Aorta (tissue), 5 donors: Measurements from ENCODE around the gene GRPEL1. TPM values are rescaled to one million over a fixed set of nuclear protein-coding genes. Genes with fewer than 3 reads are reported as not detected.

Experiments
- ATAC-seq: fragments of 200-7000 bp; cut with Tn5 transposase; one replicate; pipeline ENCODE4 v1.9.1; 2022; ENCODE audit warnings: moderate library complexity; ENCODE audit not compliant: low FRiP score
- DNase-seq, 2 donors: peaks; one replicate each; pipeline ENCODE4 v3.0.0-alpha.2; 2020
- H3K27ac ChIP-seq, 2 donors: one replicate each; pipeline ENCODE4 v1.5.1; 2013; ENCODE audit warnings: low read length in 2 of 2, mild to moderate bottlenecking in 2 of 2, moderate library complexity in 2 of 2, control low read depth in 1 of 2, inconsistent platforms in 1 of 2, low read depth in 1 of 2
- H3K27me3 ChIP-seq, 2 donors: one replicate each; pipeline ENCODE4 v1.6.1; 2013; ENCODE audit warnings: control low read depth in 1 of 2, low read length in 1 of 2, mild to moderate bottlenecking in 1 of 2, moderate library complexity in 1 of 2; ENCODE audit not compliant: insufficient read depth in 2 of 2, control insufficient read depth in 1 of 2
- H3K36me3 ChIP-seq, 2 donors: one replicate each; pipeline ENCODE4 v1.6.1; 2013; ENCODE audit warnings: control low read depth in 1 of 2, low read length in 1 of 2, mild to moderate bottlenecking in 1 of 2; ENCODE audit not compliant: insufficient read depth in 2 of 2, control insufficient read depth in 1 of 2
- H3K4me1 ChIP-seq, 2 donors: one replicate each; pipeline ENCODE4 v1.6.1; 2013; ENCODE audit warnings: low read length in 2 of 2, control low read depth in 1 of 2, mild to moderate bottlenecking in 1 of 2, moderate library complexity in 1 of 2; ENCODE audit not compliant: insufficient read depth in 2 of 2, control insufficient read depth in 1 of 2
- H3K4me3 ChIP-seq, 2 donors: one replicate each; pipeline ENCODE4 v1.5.1; 2013; ENCODE audit warnings: low read length in 2 of 2, control low read depth in 1 of 2, mild to moderate bottlenecking in 1 of 2
- H3K9me3 ChIP-seq: one replicate; pipeline ENCODE4 v1.6.1; 2013; ENCODE audit warnings: mild to moderate bottlenecking, low read length; ENCODE audit not compliant: control insufficient read depth
- WGBS, 2 donors: extraction: QIAGEN DNeasy Blood & Tissue Kit; methylation state at CpG; one replicate each; pipeline ENCODE4 v1.1.7; 2013; 5-methylcytosine and 5-hydroxymethylcytosine counted together
- intact Hi-C, 2 donors: fragments of 100-400 bp; cut with DNase I; formaldehyde crosslinking; loops; one replicate each; pipeline versions ENCODE4 v1.14.2 to v1.15.0; 2022
- polyA plus RNA-seq, 2 donors: library from polyadenylated mRNA; stranded (reverse); fragments of 200-250 nt; gene quantifications; one replicate each; pipeline ENCODE4 v1.2.3, GENCODE V29; 2013
- total RNA-seq, 2 donors: library from RNA; stranded (reverse); fragmentation: NEBNext Ultra II Directional; extraction: Animal tissue kit (Norgen Biotek cat#: 25700); gene quantifications; one replicate each; pipeline ENCODE4 v1.2.1, GENCODE V29; 2021
- donor health status: healthy with polysubstance abuse.
- donor health status: Bipolar disorder and iron deficiency.
- donor health status: DM: no; HTN: no; CAD: no.
- donor health status: DM: no; HTN: no; CAD: no.
- donor health status: DM: yes; HTN: yes; CAD: no.

Gene GRPEL1
- total and polyA plus RNA-seq, 4 donors: 11.1 to 22.0 (median 18.7) TPM

- H3K27me3 ChIP-seq: no peaks in the 10 kb centered on the region
- no peak overlapping the region for H3K4me3 ChIP-seq
- 88 to 90% methylated on average over 4 of the region's 4 CpGs for WGBS, 2 donors
- DNase-seq (peak in 1 of 2 donors; percentile 20), ATAC-seq (no peak)
- intact Hi-C loops: no loop called here
- no peaks in the 10 kb centered on the region for H3K9me3 ChIP-seq
- no peaks in the 10 kb centered on the region for H3K4me1 ChIP-seq
- no peaks in the 10 kb centered on the region for H3K36me3 ChIP-seq
- H3K27ac ChIP-seq: no peak overlapping the region
Observed at GRCh38 chr4:7049295-7049694, 18.6 kb downstream of the GRPEL1 start.

GRCh38 chr4:7048642-7049041, 19.2 kb downstream of the GRPEL1 start:
- H3K4me1 ChIP-seq: no peaks in the 10 kb centered on the region
- H3K27ac ChIP-seq: no peak overlapping the region
- H3K27me3 ChIP-seq: no peaks in the 10 kb centered on the region
- no peaks in the 10 kb centered on the region for H3K36me3 ChIP-seq
- no peaks in the 10 kb centered on the region for H3K9me3 ChIP-seq
- intact Hi-C loops: no loop called here
- peak in 1 of 2 donors; percentile 23 for DNase-seq
- H3K4me3 ChIP-seq: no peak overlapping the region
- WGBS, 2 donors: 91 to 92% methylated on average over 12 of the region's 12 CpGs
- no peak for ATAC-seq

- no peak for ATAC-seq
Observed at GRCh38 chr4:7046971-7047370, 20.9 kb downstream of the GRPEL1 start.

GRCh38 chr4:7045961-7046921, 21.6 kb downstream of the GRPEL1 start:
- H3K9me3 ChIP-seq: no peaks in the 10 kb centered on the region
- DNase-seq (peak; percentile 34 to 68), ATAC-seq (no peak)
- no peaks in the 10 kb centered on the region for H3K27me3 ChIP-seq
- intact Hi-C loops: no loop called here
- WGBS, 2 donors: 76 to 78% methylated on average over 23 of the region's 23 CpGs
- no peaks in the 10 kb centered on the region for H3K36me3 ChIP-seq
- H3K4me1 ChIP-seq: no peaks in the 10 kb centered on the region
- H3K4me3 ChIP-seq: no peak overlapping the region
- H3K27ac ChIP-seq: no peak overlapping the region

More at GRCh38 chr4:7046971-7047370, 20.9 kb downstream of the GRPEL1 start:
- Histone ChIP-seq H3K9me3 (no peaks in the 10 kb centered on the region), H3K27ac (no peak overlapping the region), H3K4me1 (no peaks in the 10 kb centered on the region), H3K36me3 (no peaks in the 10 kb centered on the region), H3K27me3 (no peaks in the 10 kb centered on the region), H3K4me3 (no peak overlapping the region)
- peak in 1 of 2 donors; percentile 59 for DNase-seq
- intact Hi-C loops: no loop called here
- WGBS, 2 donors: 87 to 97% methylated on average over 9 of the region's 9 CpGs

- no peak overlapping the region for H3K4me3 ChIP-seq
- no peaks in the 10 kb centered on the region for H3K36me3 ChIP-seq
- H3K9me3 ChIP-seq: no peaks in the 10 kb centered on the region
- no peaks in the 10 kb centered on the region for H3K4me1 ChIP-seq
- 75 to 80% methylated on average over 8 of the region's 8 CpGs for WGBS, 2 donors
- no peak for ATAC-seq
- peak in 1 of 2 donors; percentile 30 for DNase-seq
- intact Hi-C loops: no loop called here
- no peaks in the 10 kb centered on the region for H3K27me3 ChIP-seq
- H3K27ac ChIP-seq: no peak overlapping the region
Observed at GRCh38 chr4:7045553-7045952, 22.3 kb downstream of the GRPEL1 start.

- Histone ChIP-seq H3K27me3 (no peaks in the 10 kb centered on the region), H3K4me1 (no peaks in the 10 kb centered on the region), H3K36me3 (no peaks in the 10 kb centered on the region), H3K27ac (peak overlapping the region in 1 of 2 donors; percentile 93), H3K9me3 (no peaks in the 10 kb centered on the region), H3K4me3 (peak overlapping the region; percentile 46 to 93)
- DNase-seq (peak; percentile 41 to 60), ATAC-seq (no peak)
- intact Hi-C loops: loop anchor here (5.0 kb wide), 2 partner anchors 57 to 327 kb away; partner anchors contain the start of gene BLOC1S4 (in 1 of the 2)
- WGBS, 2 donors: 6 to 7% methylated on average over 29 of the region's 29 CpGs
Observed at GRCh38 chr4:7044137-7044930, 23.5 kb downstream of the GRPEL1 start.

GRCh38 chr4:7043284-7044136, 24.4 kb downstream of the GRPEL1 start, which contains the start of gene TADA2B:
TADA2B (plus strand) TSS chr4:7043372; CDS start chr4:7043580, 208 bp downstream.
- peak; percentile 67 to 86 for DNase-seq
- peak within 1 kb of the TSS; percentile 46 to 93 for H3K4me3 ChIP-seq
- H3K27ac ChIP-seq: peak within 1 kb of the TSS; percentile 63 to 93
- no peaks in the 10 kb centered on the region for H3K4me1 ChIP-seq
- intact Hi-C loops: loop anchor here (1.0 to 5.0 kb wide), 5 partner anchors 25 to 326 kb away; partner anchors contain the start of genes GRPEL1 (in 2 of the 2) and BLOC1S4 (in 1 of the 2)
- H3K27me3 ChIP-seq: no peaks in the 10 kb centered on the region
- no peaks in the 10 kb centered on the region for H3K36me3 ChIP-seq
- H3K9me3 ChIP-seq: no peaks in the 10 kb centered on the region
- 0 to 1% methylated on average over 76 to 119 of the region's 119 CpGs for WGBS, 2 donors
- ATAC-seq: peak; percentile 41
